ENCODE measurements around the gene SLC25A39.
"Not testable (repeated sequence)": the region's sequence is repeated elsewhere in the genome, so short reads cannot be mapped to it uniquely, and the experiment has no call there.

Gene SLC25A39

DNA sequence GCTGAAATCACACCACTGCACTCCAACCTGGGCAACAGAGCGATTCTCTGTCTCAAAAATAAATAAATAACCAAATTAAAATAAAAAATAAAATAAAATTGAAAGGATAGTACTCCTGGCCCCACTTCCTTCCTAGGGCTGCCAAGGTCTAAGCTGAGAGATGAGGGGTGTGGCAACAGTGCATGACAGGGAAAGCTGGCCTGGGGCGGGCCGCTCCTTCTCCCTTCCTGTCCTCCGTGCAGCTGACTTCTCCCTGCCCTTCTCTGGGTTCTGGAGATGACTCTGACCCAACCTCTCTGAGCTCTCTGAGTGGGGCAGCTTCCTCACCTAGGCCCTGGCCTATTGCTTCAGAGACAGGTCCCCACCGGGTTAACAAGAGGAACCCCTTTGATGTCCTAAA lies 8.7 kb upstream of the SLC25A39 start:
- DNase-seq: no peak

DNA sequence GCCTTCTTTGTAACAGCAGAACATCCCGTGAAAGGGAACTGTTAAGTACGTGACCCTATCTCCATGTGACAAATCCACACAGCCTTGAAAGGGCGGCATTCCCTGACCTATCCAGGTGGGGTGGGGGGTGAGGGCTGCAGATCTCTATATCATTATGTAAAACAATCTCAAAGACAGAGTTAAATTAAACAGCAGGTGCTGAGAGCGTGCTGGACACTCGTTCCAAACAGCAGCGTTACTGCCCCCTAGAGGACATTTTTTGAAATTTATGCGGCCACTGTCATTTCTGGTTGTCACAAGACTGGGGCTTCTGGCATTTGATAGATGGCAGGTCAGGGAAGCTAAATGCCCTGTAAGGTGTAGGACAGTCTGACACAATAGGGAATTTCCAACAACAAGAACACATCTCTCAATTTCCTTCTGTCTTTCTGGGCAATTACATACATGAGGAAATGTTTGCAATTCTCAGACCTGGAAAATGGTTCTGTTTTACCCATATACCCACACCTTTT lies 6.7 kb upstream of the SLC25A39 start:
- no peak for DNase-seq

GRCh38 chr17:44330263-44330662 lies 5.6 kb upstream of the SLC25A39 start:
- DNase-seq: not testable (repeated sequence)

GRCh38 chr17:44329516-44329915 lies 4.9 kb upstream of the SLC25A39 start:
- DNase-seq: not testable (repeated sequence)

GRCh38 chr17:44327715-44328449 lies 3.3 kb upstream of the SLC25A39 start:
- DNase-seq: no peak

DNA sequence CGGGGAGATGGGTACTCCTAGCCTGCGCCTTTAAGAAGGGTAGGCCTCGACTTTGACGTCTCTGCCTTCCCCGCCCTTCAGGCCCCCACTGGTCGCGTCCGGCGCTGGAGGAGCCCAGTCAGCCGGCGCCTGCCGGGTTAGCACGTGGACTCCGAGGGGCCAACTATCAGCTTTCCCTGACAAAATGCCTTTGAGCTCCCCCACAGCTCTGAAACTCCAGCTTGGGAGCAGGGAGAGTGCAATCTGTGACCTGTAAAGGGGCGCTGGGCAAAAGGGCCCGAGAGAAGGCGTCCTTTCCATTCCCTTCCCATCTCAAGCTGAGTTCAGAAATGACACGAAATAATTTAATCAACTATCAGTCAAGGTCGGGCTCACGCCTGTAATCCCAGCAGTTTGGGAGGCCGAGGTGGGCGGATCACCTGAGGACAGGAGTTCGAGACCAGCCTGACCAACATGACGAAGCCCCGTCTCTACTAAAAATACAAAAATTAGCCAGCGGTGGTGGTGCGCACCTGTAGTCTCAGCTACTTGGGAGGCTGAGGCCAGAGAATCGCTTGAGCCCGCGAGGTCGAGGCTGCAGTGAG lies 2.3 kb upstream of the SLC25A39 start:
- peak; percentile 60 for DNase-seq

- DNase-seq: no peak
These were observed 492 bp downstream of the SLC25A39 start for GRCh38 chr17:44324092-44324570.

- DNase-seq: no peak
These were observed 1.1 kb downstream of the SLC25A39 start for GRCh38 chr17:44323359-44324091.

- DNase-seq: no peak
These were observed 2.3 kb downstream of the SLC25A39 start for GRCh38 chr17:44322236-44322895.

DNA sequence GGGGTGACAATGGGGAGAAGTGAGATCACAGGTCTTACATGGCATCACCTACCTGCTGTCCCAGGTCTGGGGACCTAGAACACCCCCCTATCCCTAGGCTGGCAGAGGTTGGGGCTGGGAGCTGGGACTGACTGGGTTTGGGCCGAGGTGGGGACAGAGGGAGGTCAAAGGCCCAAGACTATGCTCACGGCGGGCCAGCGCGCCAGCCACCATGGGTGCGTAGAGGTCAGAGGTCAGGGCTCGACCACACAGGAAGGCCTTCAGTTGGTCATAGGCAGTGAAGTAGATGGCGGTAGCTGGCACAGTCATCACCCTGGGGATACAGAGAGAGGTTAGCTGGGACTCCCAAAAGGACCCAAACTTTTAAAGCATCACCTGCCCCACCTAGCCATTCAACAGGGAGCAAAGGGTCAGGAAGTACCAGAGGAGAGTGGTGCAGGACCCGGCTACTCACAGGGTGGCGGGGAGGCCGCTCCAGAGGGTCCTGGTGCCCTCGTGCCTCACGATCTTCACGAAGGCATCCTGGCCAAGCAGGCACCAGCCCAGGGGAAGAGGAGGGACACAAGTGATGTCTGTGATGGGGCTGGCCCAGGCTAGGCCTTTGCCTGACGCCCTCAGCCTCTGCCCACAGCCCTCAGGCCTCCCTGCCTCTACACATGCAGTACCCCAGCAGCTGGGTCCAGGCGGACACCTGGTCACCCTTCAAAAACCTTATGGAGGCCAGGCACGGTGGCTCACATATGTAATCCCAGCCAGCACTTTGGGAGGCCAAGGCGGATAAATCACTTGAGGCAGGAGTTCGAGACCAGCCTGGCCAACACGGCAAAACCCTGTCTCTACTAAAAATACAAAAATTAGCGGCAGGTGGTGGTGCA lies 3.1 kb downstream of the SLC25A39 start:
- DNase-seq: no peak

DNA sequence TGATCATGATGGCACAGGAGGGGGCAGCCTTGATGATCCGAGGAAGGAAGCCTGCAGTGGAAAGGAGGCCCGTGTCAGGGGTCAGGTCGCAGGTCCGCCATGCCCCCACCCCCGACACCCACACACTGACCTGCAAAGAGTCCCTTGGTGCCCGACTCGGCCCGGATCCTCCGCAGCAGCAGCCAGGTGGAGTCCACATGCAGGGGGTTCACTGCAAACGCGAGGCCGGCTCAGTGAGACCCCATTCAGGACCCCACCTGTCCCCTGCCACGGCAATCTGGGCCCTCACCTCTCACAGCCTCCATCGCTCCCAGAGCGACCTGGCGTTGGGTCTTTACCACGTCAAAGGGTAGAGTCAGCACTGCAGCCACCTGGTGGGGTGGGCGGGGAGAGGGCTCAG lies 4.6 kb downstream of the SLC25A39 start:
- DNase-seq: no peak

DNA sequence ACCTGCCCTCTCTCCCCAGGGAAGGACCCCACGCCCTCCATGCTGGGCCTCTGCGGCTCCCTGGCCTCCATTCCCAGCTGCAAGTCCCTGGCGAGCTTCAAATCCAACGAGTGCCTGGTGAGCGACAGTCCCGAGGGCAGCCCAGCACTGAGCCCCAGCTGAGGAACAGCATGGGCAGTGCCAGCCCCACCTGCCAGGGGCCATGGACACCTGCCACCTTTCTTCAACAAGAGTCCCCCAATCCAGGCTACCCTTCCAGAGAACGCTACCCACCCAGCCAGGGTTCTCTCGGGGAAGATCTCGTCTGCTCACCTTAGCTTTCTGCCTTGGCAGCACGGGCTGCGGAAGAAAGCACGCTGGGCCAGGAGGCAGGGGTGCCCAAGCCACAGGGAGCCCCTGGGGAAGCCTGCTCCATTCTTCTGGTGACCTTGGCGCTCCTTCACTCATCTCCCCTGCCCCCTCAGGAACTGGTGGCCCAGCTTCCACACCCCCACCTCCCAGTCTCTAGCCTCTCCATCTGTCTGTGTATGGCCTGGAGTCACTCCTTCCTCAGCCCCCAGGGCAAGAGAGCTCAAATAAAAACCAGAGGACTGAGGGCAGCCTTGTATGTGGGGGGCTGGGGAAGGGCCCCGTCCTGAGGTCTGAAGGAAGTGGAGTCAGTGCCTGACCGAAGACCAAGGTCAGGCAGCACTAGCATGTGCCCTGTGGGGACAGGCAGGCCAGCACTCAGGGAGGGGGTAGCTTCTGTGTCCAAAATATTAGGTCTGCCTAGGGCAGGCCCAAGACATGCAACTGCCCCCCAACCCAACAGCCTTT lies 6.3 kb downstream of the SLC25A39 start:
- DNase-seq: no peak

DNA sequence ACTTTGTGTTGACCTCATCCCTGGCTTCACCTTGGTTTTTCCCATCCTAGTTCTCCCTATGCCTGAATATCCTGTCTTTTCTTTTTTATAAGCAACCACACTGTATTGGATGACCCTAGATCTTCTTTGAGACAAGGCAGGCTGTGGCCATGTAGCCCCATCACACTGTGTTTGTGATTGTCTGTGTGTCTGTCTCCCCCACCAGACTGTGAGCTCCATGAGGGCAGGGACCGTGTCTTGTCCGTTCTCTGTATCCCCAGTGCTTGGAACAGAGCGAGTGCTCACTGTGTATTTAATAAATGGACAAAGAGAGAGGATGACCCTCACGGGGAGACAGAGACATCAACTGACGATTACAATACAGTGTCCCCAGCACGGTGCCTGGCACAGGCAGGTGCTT lies 7.1 kb downstream of the SLC25A39 start:
- no peak for DNase-seq

DNA sequence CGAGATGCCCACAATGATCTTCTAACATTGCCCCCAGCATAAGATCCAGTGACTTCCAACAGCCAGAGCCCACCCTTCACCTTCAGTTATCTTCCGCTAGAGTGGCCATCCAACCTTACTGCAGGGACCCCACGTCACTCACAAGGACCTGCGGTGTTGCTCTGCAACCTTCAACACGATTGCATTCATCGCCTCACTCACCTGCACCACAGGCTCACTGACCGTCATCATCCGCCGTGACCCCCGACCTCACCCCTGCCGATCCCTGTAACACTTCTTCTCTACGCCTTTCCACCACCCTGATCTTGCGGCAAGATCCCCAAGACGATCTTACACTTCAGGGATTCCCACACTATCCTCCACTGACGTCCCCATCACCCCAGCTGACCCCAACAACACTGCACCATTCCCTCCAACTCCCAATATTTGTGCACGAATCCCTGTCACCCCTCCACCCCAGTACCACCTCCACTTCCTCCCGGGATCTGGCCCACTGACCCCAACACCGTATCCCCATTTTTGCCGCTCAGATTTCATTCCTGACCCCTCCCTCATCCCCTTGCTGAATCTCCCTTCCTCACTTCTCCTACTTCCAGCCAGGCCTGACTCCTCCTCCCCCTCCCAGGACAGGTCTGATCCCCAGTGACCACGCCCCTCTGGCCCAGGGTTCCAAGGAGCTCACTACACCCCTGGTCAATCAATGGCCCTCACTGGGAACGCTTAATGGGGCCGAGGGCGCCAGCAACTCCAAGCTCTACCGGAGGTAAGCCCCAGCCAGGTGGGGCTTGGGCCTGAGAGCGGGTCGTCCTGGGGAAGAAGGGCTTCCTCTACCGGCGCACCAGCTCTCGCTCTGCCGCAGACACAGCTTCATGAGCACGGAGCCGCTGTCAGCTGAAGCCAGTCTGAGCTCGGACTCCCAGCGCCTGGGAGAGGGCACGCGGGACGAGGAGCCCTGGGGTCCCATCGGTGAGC lies 8.6 kb downstream of the SLC25A39 start:
- DNase-seq: no peak

- DNase-seq: no peak
These were observed 9.6 kb downstream of the SLC25A39 start for GRCh38 chr17:44314869-44315661.

DNA sequence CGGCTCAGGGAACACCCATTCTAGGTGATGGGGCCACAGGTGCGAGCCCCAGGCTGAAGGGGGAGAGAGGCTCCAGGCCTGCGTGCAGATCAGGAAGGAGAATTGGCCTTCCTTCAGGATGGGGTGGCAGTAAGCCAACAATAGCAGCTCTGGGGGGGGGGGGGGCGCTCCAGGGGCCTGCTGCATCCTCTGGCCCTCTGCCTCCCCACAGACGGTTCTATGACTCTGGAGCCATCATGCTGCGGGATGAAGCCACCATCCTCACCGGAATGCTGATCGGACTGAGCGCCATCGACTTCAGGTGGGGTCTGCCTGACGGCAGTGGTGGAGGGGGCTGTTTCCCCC lies 10.1 kb downstream of the SLC25A39 start:
- no peak for DNase-seq

DNA sequence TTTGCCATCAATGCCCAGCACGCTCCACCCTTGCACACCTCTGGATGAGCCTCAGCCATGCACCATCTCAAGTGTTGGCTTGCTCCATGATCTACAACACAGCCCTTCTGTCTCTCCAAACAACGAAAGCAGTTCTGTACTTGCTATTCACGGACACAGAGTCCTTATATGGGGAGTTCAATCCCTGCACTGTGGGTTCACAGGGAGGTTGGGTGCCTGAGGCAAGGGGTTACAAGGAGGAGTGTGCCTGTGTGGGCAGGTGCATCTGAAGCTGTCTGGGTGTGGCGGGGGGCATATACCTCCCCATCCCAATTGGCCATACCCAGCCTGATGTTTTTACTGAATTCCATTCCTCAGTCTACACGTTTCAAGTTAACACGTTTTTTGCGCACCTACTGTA lies 10.6 kb downstream of the SLC25A39 start:
- no peak for DNase-seq

GRCh38 chr17:44312396-44313104 lies 12.1 kb downstream of the SLC25A39 start:
- DNase-seq: no peak

Data from cortex of kidney (tissue), 1 donor.